Activated CD4-positive, alpha-beta T cell treated with anti-CD3 and anti-CD28 coated beads, Interleukin-2, amount 10 ng/mL, durations not matched to agents 24 days and 14 days (primary cell): ENCODE data around the gene NUP93. TPM values are rescaled to one million over a fixed set of nuclear protein-coding genes. Genes with fewer than 3 reads are reported as not detected.
"Not testable (repeated sequence)": the region's sequence is repeated elsewhere in the genome, so short reads cannot be mapped to it uniquely, and the experiment has no call there.

Experiments used
- DNase-seq: peaks from one replicate; pipeline ENCODE4 v3.0.0; 2022
- H3K27ac Mint-ChIP-seq: one replicate; pipeline ENCODE4 v1.8.0; 2022; ENCODE audit warnings: mild to moderate bottlenecking, mixed read lengths
- H3K27me3 Mint-ChIP-seq: one replicate; pipeline ENCODE4 v1.8.0; 2022; ENCODE audit warnings: mixed read lengths
- H3K36me3 Mint-ChIP-seq: one replicate; pipeline ENCODE4 v1.8.0; 2022; ENCODE audit warnings: low read depth, mild to moderate bottlenecking, mixed read lengths
- H3K4me1 Mint-ChIP-seq: one replicate; pipeline ENCODE4 v1.8.0; 2021; ENCODE audit warnings: mixed read lengths
- H3K4me3 Mint-ChIP-seq: one replicate; pipeline ENCODE4 v1.8.0; 2022; ENCODE audit warnings: mild to moderate bottlenecking, moderate library complexity, mixed read lengths
- H3K9me3 Mint-ChIP-seq: one replicate; pipeline ENCODE4 v1.8.0; 2021; ENCODE audit warnings: mixed read lengths
- intact Hi-C: fragments of 100-400 bp; cut with micrococcal nuclease; formaldehyde crosslinking; loops from one replicate; pipeline ENCODE4 v1.15.1; 2023
- total RNA-seq: library from RNA; stranded (reverse); gene quantifications from 2 replicates; pipeline ENCODE4 v1.2.3, GENCODE V29; 2022

Gene NUP93
- total RNA-seq, 1 donor from 2014 or later, result 168 TPM

DNA sequence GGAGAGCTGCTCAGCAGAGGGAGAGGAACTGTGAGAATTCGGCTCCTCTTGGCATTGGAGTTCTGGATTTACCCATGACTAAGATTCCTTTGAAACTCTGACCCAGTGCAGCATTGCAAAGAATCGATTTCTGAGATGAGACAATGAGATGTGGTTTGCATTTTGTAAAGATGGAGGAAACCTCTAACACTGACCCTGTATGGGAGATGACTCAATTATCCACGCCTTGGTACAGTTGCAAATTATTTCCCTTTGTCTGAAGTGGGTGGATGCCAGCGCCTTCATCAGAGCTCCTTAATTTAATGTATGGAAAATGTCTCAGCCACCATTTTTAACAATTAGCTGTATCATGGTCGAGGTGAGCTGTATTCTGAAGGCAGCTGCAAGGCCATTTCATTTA is 53.4 kb downstream of the NUP93 start:
- peaks cover 25% of the 10 kb centered on the region for H3K4me1 Mint-ChIP-seq
- intact Hi-C loops, result no loop called here
- peak overlapping the region; percentile 66 for H3K27ac Mint-ChIP-seq
- no peak for DNase-seq
- H3K36me3 Mint-ChIP-seq, result peaks cover 2% of the 10 kb centered on the region
- no peaks in the 10 kb centered on the region for H3K27me3 Mint-ChIP-seq
- no peaks in the 10 kb centered on the region for H3K9me3 Mint-ChIP-seq
- H3K4me3 Mint-ChIP-seq, result no peak overlapping the region

DNA sequence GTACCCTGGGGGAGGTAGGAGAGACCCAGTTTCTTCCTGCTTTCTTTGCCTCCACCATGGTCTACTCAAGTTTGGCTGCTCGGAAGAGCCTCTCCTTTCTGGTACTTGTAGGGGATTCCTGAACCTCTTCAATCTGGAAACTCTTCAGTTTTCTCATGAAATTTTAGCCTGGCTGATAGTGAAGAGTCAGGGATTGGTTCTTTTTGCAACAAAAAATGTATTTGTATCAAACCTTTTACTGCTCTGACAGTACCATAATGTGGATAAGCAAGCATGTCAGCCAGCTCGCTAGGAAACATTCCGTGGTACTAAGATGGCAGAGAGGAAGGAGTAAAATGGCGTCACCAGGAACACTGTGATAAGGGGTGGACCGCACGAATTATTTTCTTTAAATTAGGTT is 55.4 kb downstream of the NUP93 start:
- Mint-ChIP-seq H3K4me1 (peaks cover 18% of the 10 kb centered on the region), H3K27me3 (no peaks in the 10 kb centered on the region), H3K4me3 (no peak overlapping the region), H3K36me3 (peaks cover 2% of the 10 kb centered on the region), H3K27ac (no peak overlapping the region), H3K9me3 (no peaks in the 10 kb centered on the region)
- no peak for DNase-seq
- intact Hi-C loops, result loop anchor here (5.0 kb wide), 1 partner anchor 208 kb away; no protein-coding TSS in a partner anchor

DNA sequence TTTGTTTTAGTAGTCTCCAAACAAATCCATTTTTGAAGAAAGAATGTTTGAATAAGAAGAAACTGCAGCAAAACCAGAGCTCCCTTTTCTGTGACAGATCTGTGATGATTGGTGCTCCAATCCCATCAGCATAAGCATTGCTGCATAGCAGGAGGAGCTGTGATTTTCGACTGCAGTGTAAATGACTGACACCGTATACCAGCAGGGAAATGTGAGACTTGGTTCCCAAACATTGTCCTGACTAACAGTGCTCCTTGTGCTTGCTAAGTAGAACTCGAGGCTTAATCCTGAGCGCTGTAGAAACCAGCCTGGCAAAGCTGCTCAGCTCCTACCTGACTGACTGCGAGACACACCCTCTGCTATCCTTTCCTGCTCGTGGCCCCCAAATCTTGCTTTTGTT is 57.2 kb downstream of the NUP93 start:
- no peaks in the 10 kb centered on the region for H3K27me3 Mint-ChIP-seq
- no peak overlapping the region for H3K27ac Mint-ChIP-seq
- H3K4me3 Mint-ChIP-seq, result no peak overlapping the region
- peaks cover 9% of the 10 kb centered on the region for H3K4me1 Mint-ChIP-seq
- no peaks in the 10 kb centered on the region for H3K9me3 Mint-ChIP-seq
- no peak for DNase-seq
- H3K36me3 Mint-ChIP-seq, result peaks cover 2% of the 10 kb centered on the region
- intact Hi-C loops, result loop anchor here (5.0 kb wide), 1 partner anchor 210 kb away; no protein-coding TSS in a partner anchor

- Mint-ChIP-seq H3K36me3 (peaks cover 2% of the 10 kb centered on the region), H3K4me3 (no peak overlapping the region), H3K27me3 (no peaks in the 10 kb centered on the region), H3K9me3 (no peaks in the 10 kb centered on the region), H3K4me1 (peaks cover 5% of the 10 kb centered on the region), H3K27ac (no peak overlapping the region)
- intact Hi-C loops, result loop anchor here (5.0 kb wide), 1 partner anchor 211 kb away; no protein-coding TSS in a partner anchor
- DNase-seq, result no peak
These were observed 58.5 kb downstream of the NUP93 start for GRCh38 chr16:56788435-56788834.

DNA sequence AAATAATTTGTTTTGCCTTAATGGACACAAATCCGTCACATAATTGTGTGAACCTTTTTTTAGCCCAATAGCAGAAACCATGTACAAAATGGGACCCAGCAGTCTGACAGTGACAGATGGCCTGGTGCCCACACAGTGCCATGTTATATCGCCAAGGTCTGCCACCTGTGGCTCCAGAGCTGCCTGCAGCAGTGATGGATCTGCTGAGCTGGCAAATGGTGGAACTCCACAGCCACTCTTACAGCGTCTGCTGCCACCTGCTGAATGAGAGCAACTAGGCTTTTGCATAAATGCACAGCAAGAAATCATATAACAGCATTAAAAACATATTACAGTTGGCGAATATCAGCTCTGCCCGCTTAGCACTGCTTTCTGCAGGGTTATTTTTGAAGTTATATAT is 59.4 kb downstream of the NUP93 start:
- H3K4me1 Mint-ChIP-seq, result peaks cover 3% of the 10 kb centered on the region
- intact Hi-C loops, result loop anchor here (5.0 kb wide), 1 partner anchor 212 kb away; no protein-coding TSS in a partner anchor
- no peak overlapping the region for H3K27ac Mint-ChIP-seq
- no peak overlapping the region for H3K4me3 Mint-ChIP-seq
- H3K36me3 Mint-ChIP-seq, result no peaks in the 10 kb centered on the region
- DNase-seq, result peak; percentile 83
- no peaks in the 10 kb centered on the region for H3K27me3 Mint-ChIP-seq
- H3K9me3 Mint-ChIP-seq, result no peaks in the 10 kb centered on the region

DNA sequence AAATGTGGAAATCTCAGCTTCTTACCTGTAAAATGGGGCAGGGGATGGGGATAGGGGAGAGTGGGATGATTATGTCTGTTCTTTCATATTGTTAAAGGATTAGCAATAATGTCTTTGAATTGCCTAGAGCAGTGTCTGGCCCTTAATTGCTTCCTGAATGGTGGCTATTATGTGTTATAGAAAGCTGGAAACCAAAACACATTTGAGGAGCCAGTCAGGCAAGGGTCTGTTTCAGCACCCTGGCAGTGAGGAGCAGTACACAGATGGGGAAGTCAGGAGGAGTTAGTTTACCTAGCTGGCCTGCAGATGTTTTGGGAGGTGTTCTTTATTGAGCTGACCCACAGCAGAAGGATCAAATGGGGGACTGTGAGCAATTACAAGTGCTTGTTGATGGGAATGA is 63.0 kb downstream of the NUP93 start:
- no peaks in the 10 kb centered on the region for H3K9me3 Mint-ChIP-seq
- no peak overlapping the region for H3K27ac Mint-ChIP-seq
- peaks cover 3% of the 10 kb centered on the region for H3K4me1 Mint-ChIP-seq
- H3K36me3 Mint-ChIP-seq, result no peaks in the 10 kb centered on the region
- H3K27me3 Mint-ChIP-seq, result no peaks in the 10 kb centered on the region
- intact Hi-C loops, result no loop called here
- no peak for DNase-seq
- H3K4me3 Mint-ChIP-seq, result no peak overlapping the region

GRCh38 chr16:56793492-56793891 is 63.6 kb downstream of the NUP93 start:
- Mint-ChIP-seq H3K4me1 (peaks cover 3% of the 10 kb centered on the region), H3K4me3 (no peak overlapping the region), H3K9me3 (no peaks in the 10 kb centered on the region), H3K27me3 (no peaks in the 10 kb centered on the region), H3K27ac (no peak overlapping the region), H3K36me3 (no peaks in the 10 kb centered on the region)
- intact Hi-C loops, result no loop called here
- peak; percentile 66 for DNase-seq

DNA sequence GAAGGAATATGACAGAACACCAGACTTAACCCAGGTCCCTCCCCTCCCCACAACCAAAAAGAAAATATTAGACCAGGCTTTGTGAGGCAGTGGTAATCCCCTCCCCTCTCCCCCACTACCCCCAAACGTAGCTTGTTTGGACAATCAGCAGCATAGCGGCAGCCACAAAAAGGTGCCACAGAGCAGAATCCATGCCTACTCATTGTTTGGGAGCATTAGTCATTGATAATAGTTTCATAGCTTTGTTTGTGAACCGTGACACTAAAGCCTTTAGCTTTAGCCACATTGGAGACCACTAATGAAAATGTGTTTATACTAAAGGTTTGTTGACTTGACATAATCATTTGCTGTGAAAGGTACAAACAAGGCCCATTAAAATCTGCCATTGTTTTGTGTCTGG is 65.1 kb downstream of the NUP93 start:
- DNase-seq, result no peak
- no peak overlapping the region for H3K27ac Mint-ChIP-seq
- H3K36me3 Mint-ChIP-seq, result no peaks in the 10 kb centered on the region
- H3K4me1 Mint-ChIP-seq, result peaks cover 3% of the 10 kb centered on the region
- H3K27me3 Mint-ChIP-seq, result no peaks in the 10 kb centered on the region
- H3K4me3 Mint-ChIP-seq, result no peak overlapping the region
- no peaks in the 10 kb centered on the region for H3K9me3 Mint-ChIP-seq
- intact Hi-C loops, result loop anchor here (5.0 kb wide), 1 partner anchor 48 kb away; no protein-coding TSS in a partner anchor

DNA sequence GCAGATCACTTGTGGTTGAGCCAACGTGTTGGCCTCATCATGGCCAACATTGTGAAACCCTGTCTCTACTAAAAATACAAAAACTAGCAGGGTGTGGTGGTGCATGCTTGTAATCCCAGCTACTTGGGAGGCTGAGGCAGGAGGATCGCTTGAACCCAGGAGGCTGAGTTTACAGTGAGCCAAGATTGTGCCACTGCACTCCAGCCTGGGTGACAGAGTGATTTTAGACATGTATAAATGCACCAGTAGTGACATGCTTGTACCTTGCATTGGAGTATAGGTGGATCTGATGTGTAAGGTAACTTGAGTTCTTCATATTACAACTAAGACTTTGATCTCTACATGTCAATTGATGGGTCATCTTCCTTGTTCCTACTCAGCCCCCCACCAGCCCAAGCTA is 67.1 kb downstream of the NUP93 start:
- not testable (repeated sequence) for H3K4me1 Mint-ChIP-seq, DNase-seq, H3K4me3 Mint-ChIP-seq, H3K27me3 Mint-ChIP-seq, H3K36me3 Mint-ChIP-seq, H3K9me3 Mint-ChIP-seq, H3K27ac Mint-ChIP-seq
- intact Hi-C loops, result loop anchor here (5.0 kb wide), 1 partner anchor 50 kb away; no protein-coding TSS in a partner anchor

GRCh38 chr16:56797861-56798260 is 67.9 kb downstream of the NUP93 start:
- Mint-ChIP-seq H3K27ac (no peak overlapping the region), H3K4me3 (no peak overlapping the region), H3K27me3 (no peaks in the 10 kb centered on the region), H3K9me3 (no peaks in the 10 kb centered on the region), H3K36me3 (peaks cover 2% of the 10 kb centered on the region), H3K4me1 (peaks cover 3% of the 10 kb centered on the region)
- intact Hi-C loops, result loop anchor here (5.0 kb wide), 1 partner anchor 51 kb away; no protein-coding TSS in a partner anchor
- no peak for DNase-seq

- Mint-ChIP-seq H3K4me1 (no peaks in the 10 kb centered on the region), H3K27me3 (no peaks in the 10 kb centered on the region), H3K9me3 (no peaks in the 10 kb centered on the region), H3K4me3 (no peak overlapping the region), H3K36me3 (peaks cover 2% of the 10 kb centered on the region), H3K27ac (no peak overlapping the region)
- intact Hi-C loops, result loop anchor here (5.0 kb wide), 1 partner anchor 52 kb away; no protein-coding TSS in a partner anchor
- DNase-seq, result no peak
These were observed 69.0 kb downstream of the NUP93 start for GRCh38 chr16:56798955-56799354.

DNA sequence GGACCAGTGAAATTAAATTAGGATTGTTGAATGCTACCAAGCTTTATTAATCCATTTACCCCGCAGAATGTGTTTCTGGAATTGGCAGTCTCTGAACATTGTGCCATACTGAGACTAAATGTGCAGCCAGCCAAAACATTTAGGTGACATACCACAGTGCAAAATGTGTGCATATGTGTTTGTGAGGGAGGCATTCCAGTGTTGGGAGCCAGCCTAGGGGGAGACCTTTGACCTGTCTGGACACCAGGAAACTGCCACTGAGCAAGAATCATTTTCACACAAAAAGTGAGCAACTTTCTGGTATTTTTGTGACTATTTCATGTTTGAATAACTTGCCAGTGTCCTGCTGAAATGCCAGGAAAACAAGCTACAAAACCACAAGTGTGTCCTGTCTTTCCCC is 70.4 kb downstream of the NUP93 start:
- Mint-ChIP-seq H3K36me3 (peaks cover 4% of the 10 kb centered on the region), H3K4me3 (no peak overlapping the region), H3K9me3 (no peaks in the 10 kb centered on the region), H3K27ac (no peak overlapping the region), H3K27me3 (no peaks in the 10 kb centered on the region), H3K4me1 (no peaks in the 10 kb centered on the region)
- DNase-seq, result no peak
- intact Hi-C loops, result no loop called here

DNA sequence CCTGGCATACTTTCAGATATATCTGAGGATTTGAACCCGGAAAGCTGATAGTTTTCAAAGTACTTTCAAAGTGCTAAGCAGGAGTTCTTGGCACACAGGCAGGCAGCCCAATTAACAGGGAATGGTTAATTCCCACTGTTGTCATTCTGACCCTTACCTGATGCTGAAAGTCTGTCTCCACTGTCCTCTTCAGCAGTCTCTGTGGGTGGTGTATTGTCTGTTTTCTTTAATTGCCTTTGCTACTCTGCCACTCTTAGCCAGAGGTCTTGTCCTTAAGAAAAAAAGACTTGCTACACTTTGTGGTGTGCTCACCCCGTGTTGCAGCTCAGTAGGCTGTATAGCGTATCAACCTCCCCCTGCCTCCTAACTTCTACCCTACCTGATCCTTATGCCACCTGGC is 71.8 kb downstream of the NUP93 start:
- DNase-seq, result no peak
- H3K27ac Mint-ChIP-seq, result no peak overlapping the region
- no peaks in the 10 kb centered on the region for H3K27me3 Mint-ChIP-seq
- H3K36me3 Mint-ChIP-seq, result peaks cover 14% of the 10 kb centered on the region
- intact Hi-C loops, result no loop called here
- H3K9me3 Mint-ChIP-seq, result no peaks in the 10 kb centered on the region
- no peak overlapping the region for H3K4me3 Mint-ChIP-seq
- no peaks in the 10 kb centered on the region for H3K4me1 Mint-ChIP-seq

DNA sequence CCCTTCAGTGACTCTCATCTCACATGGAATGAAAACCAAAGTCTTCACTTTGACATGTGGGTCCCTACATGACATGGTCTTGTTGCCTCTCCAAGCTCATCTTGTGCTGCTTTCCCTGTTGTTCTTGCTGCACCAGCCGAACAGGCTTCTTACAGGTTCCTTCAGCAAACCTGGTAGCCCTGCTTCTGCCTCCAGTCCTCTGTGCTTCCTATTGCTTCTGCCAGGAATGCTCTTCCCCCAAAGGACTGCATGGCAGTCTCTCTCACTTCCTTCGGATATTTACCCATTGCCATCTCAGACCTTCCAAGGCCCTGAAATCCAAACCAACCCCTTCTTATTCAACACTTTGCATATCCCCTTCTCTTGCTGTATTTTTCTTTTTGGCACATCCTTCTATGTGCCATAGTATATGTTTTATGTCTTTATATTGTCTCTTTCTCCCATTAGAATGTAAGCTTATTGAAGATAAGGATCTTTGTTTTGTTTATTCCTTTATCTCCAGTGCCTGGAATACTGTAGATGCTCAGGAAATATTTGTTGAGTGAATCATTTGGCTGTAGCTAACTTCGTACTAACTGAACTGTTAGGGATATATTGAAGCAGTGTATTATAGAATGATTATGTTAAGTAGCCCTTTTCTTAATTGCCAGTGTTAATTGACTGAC is 77.2 kb downstream of the NUP93 start:
- no peaks in the 10 kb centered on the region for H3K27me3 Mint-ChIP-seq
- no peaks in the 10 kb centered on the region for H3K9me3 Mint-ChIP-seq
- intact Hi-C loops, result no loop called here
- no peaks in the 10 kb centered on the region for H3K4me1 Mint-ChIP-seq
- DNase-seq, result no peak
- H3K4me3 Mint-ChIP-seq, result no peak overlapping the region
- peaks cover 21% of the 10 kb centered on the region for H3K36me3 Mint-ChIP-seq
- no peak overlapping the region for H3K27ac Mint-ChIP-seq

DNA sequence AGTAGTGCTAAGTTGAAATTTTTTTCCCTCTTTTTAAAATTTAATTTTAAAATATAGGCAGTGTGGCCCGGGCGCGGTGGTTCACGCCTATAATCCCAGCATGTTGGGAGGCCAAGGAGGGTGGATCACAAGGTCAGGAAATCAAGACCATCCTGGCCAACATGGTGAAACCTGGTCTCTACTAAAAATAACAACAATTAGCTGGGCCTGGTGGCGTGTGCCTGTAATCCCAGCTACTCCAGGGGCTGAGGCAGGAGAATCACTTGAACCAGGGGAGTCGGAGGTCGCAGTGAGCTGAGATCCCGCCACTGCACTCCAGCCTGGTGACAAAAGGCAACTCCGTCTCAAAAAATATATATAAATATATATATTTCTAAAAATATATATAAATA is 77.7 kb downstream of the NUP93 start:
- DNase-seq, H3K27me3 Mint-ChIP-seq, intact Hi-C loops, H3K4me3 Mint-ChIP-seq, H3K27ac Mint-ChIP-seq, H3K9me3 Mint-ChIP-seq, H3K4me1 Mint-ChIP-seq: not testable (repeated sequence)
- H3K36me3 Mint-ChIP-seq, result peaks cover 21% of the 10 kb centered on the region
